Bronchial epithelial cell (primary cell): ENCODE data around the gene CARF. TPM values are rescaled to one million over a fixed set of nuclear protein-coding genes. Genes with fewer than 3 reads are reported as not detected.

Experiments used
- DNase-seq: peaks from one replicate; pipeline ENCODE4 v3.0.0-alpha.2; 2010; ENCODE audit warnings: low read depth
- FAIRE-seq: peaks from 2 replicates; lab custom pipeline; 2011; peaks lifted over from hg19 to GRCh38; lab: Jason Lieb, UNC
- H3K27me3 ChIP-seq: 2 replicates; pipeline ENCODE4 v1.5.1; 2011; ENCODE audit warnings: low read length; ENCODE audit not compliant: control insufficient read depth, insufficient read depth
- H3K36me3 ChIP-seq: 2 replicates; pipeline ENCODE4 v1.5.1; 2011; ENCODE audit warnings: low read length; ENCODE audit not compliant: control insufficient read depth, insufficient read depth
- H3K4me3 ChIP-seq: 2 replicates; pipeline ENCODE4 v1.5.1; 2011; ENCODE audit warnings: mild to moderate bottlenecking, low read depth, low read length, control low read depth
- CTCF ChIP-seq: IDR thresholded peaks from 2 replicates; pipeline ENCODE4 v1.5.1; 2011; ENCODE audit warnings: mild to moderate bottlenecking, moderate library complexity, low read length, control low read depth, inconsistent platforms; ENCODE audit not compliant: insufficient read depth, severe bottlenecking
- total RNA-seq: library from RNA; depleted of rRNA; stranded (reverse); fragments of >200 nt; gene quantifications from 2 replicates; pipeline ENCODE4 v1.2.1, GENCODE V29; 2014

The CARF gene
- total RNA-seq, 1 donor from 2014 or later: 3.2 TPM

GRCh38 chr2:203021991-203022390, 109.9 kb downstream of the CARF start:
- no peak for TF ChIP-seq CTCF
- Histone ChIP-seq H3K4me3 (no peak overlapping the region), H3K27me3 (no peaks in the 10 kb centered on the region), H3K36me3 (no peaks in the 10 kb centered on the region)
- DNase-seq (no peak), FAIRE-seq (no peak)

GRCh38 chr2:203022751-203023150, 110.7 kb downstream of the CARF start:
- TF ChIP-seq CTCF: no peak
- DNase-seq: no peak
- Histone ChIP-seq H3K27me3 (no peaks in the 10 kb centered on the region), H3K36me3 (no peaks in the 10 kb centered on the region), H3K4me3 (no peak overlapping the region)
- no peak for FAIRE-seq

GRCh38 chr2:203025592-203025991, 113.5 kb downstream of the CARF start:
- Histone ChIP-seq H3K36me3 (no peaks in the 10 kb centered on the region), H3K27me3 (no peaks in the 10 kb centered on the region), H3K4me3 (no peak overlapping the region)
- FAIRE-seq: no peak
- no peak for TF ChIP-seq CTCF
- peak; percentile 44 for DNase-seq

GRCh38 chr2:203030545-203030944, 118.5 kb downstream of the CARF start:
- no peak for DNase-seq
- H3K36me3 ChIP-seq: no peaks in the 10 kb centered on the region
- TF ChIP-seq CTCF: no peak
- H3K4me3 ChIP-seq: no peak overlapping the region
- FAIRE-seq: no peak
- no peaks in the 10 kb centered on the region for H3K27me3 ChIP-seq

- DNase-seq: no peak
- TF ChIP-seq CTCF: no peak
- H3K27me3 ChIP-seq: no peaks in the 10 kb centered on the region
- no peaks in the 10 kb centered on the region for H3K36me3 ChIP-seq
- H3K4me3 ChIP-seq: no peak overlapping the region
- FAIRE-seq: no peak
Observed at GRCh38 chr2:203030991-203031390, 118.9 kb downstream of the CARF start.

- FAIRE-seq (no peak), DNase-seq (no peak)
- no peak for TF ChIP-seq CTCF
- H3K36me3 ChIP-seq: no peaks in the 10 kb centered on the region
- no peak overlapping the region for H3K4me3 ChIP-seq
- H3K27me3 ChIP-seq: no peaks in the 10 kb centered on the region
Observed at GRCh38 chr2:203033395-203033794, 121.3 kb downstream of the CARF start.
